T follicular helper cell (primary cell): ENCODE results near the gene OSBPL5.
"Not testable (repeated sequence)": the region's sequence is repeated elsewhere in the genome, so short reads cannot be mapped to it uniquely, and the experiment has no call there.

Experiments
- DNase-seq: peaks from one replicate; pipeline ENCODE4 v3.0.0-alpha.2; 2020; ENCODE audit warnings: low read depth

OSBPL5 gene

DNA sequence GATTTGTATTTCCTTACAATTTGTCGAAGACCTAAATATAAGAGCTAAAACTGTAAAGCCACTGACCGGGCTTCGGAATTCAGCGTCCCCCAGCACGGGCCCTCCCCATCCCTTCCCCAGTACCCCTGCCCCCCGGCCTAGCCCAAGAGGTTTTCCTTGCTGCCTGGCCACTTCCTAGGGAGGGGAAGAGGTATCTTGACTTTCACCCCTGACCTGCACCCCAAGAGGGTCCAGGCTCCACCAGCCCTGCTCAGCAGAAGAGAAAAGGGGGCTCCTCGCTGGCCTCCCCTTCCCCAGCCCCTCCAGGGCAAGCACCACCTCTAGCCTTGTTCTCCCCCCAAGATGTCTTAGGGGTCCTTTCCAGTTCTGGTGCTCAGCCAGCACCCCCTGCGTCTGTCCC is 81.8 kb downstream of the OSBPL5 start:
- no peak for DNase-seq

DNA sequence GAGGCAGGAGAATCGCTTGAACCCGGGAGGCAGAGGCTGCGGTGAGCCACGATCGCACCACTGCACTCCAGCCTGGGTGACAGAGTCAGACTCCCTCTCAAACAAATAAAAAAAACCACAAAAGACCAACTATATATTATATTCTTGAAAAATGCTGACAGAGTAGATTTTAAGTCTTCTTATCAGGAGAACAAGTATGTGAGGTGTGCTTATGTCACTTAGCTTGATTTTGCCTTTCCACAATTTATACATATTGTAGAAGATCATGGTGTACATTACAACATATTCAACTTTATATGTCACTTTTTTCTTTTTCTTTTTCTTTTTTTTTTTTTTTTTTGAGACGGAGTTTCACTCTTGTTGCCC is 83.7 kb downstream of the OSBPL5 start:
- DNase-seq: no peak

DNA sequence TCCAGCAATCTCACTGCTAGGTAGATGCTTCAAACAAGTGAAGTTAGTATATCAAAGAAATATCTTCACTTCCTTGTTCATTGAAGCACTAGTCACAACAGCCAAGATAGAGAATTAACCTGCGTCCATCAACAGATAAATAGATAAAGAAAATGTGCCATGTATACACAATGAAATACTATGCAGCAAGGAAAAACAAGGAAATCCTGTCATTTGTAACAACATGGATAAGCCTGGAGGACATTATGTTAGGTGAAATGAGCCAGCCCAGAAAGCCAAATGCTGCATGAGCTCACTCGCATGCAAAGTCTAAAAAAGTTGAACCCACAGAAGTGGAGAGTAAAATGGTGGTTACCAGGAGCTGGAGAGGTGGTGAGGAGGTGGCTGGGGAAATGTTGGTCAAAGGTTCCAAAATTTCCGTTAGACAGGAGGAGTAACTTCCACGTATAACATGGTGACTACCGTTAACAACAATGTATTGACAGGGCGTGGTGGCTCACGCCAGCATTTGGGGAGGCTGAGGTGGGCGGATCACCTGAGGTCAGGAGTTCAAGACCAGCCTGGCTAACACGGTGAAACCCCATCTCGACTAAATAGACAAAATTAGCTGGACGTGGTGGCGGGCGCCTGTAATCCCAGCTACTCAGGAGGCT is 84.3 kb downstream of the OSBPL5 start:
- no peak for DNase-seq

DNA sequence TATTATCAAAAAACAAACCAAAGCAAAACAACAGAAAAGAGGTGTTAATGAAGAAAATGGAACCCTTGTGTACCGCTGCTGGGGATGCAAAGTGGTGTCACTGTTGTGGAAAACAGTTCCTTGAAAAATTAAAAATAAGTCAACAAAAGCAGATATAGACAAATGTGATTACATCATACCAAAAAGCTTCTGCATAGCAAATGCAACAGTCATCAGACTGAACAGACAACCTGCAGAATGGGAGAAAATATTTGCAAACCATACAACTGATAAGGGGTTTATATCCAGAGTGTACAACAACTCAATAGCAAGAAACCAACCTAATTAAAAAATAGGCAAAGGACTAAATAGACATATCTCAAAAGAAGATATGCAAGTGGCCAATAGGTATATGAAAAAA is 85.0 kb downstream of the OSBPL5 start:
- no peak for DNase-seq

DNA sequence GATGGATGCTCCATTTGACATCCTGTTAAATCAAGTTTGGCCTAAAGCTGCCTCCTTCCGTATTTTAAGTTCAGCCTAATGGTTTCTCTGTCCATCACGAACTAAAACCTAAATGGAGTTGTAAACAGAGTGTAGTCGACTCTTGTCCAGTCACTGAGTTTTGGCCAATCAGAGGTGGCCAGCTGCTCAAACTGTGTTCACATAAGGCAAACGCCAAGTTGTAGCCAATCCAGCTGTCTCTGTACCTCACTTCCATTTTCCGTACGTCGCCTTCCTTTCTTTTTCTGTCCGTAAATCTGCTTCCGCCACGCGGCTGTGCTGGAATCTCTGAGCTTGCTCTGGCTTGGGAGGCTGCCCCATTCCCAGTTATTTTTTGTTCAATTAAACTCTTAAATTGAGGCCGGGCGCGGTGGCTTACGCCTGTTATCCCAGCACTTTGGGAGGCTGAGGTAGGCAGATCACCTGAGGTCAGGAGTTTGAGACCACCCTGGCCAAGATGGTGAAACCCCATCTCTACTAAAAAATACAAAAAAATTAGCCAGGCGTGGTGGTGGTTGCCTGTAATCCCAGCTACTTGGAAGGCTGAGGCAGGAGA is 87.2 kb downstream of the OSBPL5 start:
- no peak for DNase-seq

DNA sequence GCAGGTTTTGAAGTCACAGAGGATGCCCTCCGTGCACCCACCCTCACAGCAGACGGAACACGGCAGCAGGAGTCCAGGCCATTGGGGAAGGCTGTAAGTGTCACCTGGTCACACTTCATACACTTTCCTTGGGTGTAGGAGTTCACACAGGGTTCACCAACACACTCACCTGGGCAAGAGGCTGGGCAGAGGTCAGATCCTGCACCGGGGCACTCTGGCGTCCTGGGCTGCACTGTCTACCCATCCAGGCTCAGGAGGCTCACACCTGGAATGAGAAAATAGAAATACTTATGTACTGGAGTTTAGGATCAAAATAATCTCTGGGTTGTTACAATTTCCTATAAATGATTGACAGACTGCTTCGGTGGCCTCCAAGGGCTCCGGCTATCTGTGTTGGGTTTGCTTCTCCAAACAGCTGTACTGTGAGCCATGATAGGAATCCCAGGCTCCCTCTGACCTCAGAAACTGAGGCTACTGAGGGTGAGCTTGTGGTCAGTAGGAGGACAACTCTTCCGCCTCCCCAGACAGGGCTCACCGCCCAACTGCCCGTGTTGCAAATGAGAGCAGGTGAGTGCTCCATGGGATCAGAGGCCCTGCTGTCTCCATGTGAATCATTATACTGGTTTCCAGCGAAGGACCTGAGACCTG is 87.8 kb downstream of the OSBPL5 start:
- no peak for DNase-seq

DNA sequence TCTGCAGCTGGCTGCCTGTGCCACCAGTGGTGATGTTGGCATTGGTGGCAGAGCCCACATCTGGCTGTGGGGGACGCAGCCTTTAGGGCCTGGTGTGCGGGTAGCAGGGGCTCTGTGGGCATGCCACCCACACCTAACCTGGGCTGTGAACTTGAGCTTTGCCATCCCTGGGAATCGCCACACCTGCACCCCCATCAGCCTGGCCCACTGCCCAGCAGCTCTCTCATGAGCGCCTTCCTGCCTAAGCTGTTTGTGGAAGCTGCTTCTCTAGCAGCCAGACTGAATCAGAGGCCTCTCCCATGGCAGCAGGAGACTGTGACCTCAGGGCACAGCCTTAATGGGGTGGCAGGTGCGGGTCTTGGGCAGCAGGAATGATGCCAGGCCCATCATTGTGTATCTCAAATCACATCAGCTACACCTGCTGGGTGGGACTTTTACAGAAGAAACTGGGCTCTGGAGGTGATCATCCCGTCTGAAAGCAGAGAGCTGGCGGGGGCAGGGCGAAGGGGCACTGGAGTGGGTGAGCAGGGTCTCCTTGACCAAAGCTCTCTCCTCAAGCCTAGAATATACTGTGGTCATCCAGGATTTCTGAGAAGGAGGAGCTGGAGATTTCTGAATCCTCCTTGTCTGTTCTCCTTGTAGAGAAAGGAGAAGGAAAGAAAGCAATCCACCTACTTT is 90.1 kb downstream of the OSBPL5 start:
- no peak for DNase-seq

DNA sequence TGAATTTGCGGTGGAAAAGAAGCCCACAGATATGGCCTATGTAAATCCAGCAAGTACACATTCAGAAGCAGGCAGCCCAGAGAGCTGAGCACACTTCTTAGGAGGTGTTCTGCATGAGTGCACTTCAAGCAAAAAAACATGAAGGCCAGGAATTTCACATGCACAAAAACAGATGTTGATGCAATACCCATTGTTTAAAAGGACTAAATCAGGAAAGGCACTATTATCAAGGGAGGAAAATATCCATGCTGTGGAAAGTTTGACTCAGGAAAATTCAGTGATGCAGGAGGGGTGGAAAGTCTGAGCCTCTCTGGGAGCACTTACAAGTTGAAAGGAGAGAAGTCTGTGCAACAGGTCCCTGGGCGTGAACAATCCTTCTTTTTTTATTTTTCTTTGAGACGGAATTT is 92.1 kb downstream of the OSBPL5 start:
- no peak for DNase-seq

DNA sequence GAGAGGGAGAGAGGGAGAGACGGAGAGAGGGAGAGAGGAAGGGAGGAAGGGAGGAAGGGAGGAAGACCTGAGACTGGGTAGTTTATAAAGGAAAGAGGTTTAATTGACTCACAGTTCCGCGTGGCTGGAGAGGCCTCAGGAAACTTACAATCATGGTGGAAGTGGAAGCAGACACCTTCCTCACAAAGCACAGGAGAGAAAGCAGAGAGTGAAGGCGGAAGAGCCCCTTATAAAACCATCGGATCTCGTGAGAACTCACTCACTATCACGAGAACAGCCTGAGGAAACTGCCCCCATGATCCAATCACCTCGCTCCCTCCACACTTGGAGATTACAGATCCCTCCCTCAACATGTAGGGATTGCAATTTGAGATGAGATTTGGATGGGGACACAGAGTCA is 95.7 kb downstream of the OSBPL5 start:
- DNase-seq: no peak

DNA sequence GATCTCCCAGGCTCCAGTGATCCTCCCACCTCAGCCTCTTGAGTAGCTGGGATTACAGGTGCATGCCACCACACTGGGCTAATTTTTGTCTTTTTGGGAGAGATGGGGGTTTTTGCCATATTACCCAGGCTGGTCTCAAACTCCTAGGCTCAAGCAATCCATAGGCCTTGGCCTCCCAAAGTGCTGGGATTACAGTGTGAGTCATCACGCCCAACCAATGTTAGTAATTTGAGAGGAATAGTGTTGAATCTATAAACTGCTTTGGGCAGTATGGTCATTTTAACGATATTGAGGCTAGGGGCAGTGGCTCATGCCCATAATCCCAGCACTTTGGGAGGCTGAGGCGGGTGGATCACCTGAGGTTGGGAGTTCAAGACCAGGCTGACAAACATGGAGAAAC is 98.8 kb downstream of the OSBPL5 start:
- DNase-seq: not testable (repeated sequence)

DNA sequence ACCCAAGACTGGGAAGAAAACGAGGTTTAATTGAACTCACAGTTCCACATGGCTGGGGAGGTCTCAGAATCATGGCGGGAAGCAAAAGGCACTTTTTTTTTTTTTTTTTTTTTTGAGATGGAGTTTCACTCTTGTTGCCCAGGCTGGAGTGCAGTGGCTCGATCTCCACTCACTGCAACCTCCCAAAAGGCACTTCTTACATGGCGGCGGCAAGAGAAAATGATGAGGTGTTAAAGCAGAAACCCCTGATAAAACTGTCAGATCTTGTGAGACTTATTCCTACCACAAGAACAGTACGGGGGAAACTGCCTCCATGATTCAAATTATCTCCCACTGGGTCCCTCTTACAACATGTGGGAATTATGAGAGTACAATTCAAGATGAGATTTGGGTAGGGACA is 100.4 kb downstream of the OSBPL5 start:
- DNase-seq: not testable (repeated sequence)

DNA sequence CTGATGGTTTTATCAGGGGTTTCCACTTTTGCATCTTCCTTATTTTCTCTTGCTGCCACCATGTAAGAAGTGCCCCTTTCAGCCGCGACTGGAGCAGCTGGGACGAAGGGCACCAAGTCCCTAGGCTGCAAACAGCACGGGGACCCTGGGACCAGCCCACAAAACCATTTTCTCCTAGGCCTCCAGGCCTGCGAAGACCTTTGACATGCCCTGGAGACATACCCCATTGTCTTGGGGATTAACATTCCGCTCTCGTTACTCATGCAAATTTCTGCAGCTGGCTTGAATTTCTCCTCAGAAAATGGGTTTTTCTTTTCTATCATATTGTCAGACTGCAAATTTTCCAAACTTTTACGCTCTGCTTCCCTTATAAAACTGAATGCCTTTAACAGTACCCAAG is 101.2 kb downstream of the OSBPL5 start:
- not testable (repeated sequence) for DNase-seq

DNA sequence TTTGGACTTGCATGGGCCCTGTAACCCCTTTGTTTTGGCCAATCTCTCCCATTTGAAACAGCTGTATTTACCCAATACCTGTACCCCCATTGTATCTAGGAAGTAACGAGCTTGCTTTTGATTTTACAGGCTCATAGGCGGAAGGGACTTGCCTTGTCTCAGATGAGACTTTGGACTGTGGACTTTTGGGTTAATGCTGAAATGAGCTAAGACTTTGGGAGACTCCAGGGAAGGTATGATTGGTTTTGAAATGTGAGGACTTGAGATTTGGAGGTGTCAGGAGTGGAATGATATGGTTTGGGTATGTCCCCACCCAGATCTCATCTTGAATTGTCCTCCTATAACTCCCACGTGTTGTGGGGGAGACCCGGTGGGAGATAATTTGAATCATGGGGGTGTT is 101.7 kb downstream of the OSBPL5 start:
- not testable (repeated sequence) for DNase-seq

DNA sequence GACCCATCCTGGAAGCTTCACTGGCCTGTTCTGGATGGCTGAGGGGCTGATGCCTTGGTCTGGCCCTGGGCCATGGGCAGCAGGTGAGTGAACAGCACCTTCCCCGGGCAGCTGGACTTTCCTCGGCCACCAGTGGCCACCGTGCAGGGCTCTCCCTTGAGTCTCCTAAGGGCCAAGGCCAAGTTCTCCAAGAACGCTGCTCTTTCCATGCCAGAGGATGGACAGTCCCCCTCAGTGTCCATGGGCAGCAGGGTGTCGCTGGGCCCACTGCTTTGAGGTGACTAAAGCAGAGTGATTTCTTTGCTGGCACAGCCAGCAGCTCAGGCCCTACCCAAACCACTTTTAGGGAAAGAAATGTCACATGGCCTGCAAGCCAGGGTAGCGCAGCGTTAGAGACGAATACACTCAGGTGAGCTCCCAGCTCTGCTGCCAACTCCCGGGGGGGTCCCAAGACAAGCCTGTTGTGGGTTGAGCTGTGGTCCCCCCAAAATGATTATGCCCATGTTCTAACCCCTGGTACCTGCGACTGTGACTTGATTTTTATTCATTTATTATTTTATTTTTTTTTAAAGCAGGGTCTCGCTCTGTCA is 104.6 kb downstream of the OSBPL5 start:
- no peak for DNase-seq

DNA sequence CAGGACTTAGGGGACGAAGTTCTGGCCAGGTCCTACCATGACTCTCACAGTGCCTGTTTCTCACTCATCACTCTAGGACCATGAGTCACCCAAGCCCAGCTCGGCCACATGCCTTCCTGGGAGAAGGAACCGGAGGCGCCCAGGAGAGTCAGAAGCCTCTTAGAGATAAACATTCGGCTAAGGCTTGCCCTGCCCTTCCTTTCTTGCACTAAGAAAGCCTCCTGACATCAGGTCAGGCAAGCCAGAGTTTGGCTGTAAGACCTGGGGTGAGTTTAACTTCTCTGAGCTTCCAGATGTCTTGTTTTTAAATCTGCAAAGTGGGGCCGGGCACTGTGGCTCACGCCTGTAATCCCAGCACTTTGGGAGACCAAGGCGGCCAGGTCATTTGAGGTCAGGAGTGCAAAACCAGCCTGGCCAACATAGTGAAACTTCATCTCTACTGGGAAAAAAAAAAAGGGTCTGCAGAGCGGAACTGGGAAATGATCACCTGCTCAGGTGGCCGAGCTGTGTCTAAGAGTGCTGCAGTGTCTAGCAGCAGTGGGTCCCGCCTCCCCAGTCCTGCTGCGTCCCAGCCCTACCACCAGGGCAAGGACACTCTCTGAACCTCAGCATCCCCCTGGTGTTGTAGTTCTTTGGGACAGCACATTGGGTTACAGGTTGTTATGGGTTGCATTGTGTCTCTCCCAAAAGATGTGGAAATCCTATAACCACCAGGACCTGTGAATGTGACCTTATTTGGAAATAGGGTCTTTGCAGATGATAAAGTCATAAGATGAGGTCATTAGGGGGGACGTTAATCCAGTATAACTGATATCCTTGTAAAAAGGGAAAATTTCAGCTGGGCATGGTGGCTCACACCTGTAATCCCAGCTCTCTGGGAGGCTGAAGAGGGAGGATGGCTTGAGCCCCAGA is 106.1 kb downstream of the OSBPL5 start:
- DNase-seq: no peak

DNA sequence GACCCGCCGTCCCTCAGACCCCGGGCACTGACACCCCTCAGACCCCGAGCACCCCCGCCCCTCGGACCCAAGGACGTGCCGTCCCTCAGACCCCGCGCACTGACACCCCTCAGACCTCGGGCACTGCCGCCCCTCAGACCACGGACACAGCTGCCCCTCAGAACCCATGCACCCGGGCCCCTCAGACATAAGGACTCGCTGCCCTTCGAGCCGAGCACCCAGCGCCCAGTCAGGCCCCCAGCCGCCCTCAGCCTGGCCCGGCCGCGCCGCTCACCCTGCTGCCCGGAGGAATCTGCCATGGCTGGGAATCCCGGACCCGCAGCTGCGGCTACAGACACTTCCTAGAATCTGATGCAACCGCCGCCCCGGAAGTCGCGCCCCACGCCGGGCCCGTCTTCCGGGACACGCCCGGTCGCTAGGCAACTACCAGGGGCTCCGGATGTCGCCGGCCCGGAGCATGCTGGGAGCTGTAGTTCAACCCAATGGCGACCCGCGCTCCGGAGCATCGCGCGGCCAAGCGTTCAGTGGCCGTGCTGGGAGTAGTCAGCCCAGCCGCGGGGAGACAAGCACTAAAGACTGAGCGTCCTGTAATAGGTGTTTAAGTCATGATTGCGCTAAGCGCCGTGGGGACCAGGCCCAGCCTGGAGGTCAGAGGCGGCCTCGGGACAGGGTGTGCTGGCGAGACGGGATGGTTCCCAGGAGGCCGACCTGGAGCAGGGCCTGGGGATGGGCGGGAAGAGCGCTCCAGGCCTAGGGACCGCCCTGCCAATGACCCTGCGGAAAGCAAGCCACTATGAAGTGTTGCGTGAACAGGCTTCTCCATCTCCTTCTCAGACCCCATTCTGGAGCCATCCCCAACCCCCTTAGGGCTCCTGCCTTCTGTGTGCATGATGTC is 107.8 kb downstream of the OSBPL5 start, which contains the start of gene CARS1:
CARS1 (minus strand) TSS at position 355 of the 895 bp plus-strand sequence; CDS start at position 299, 56 bp downstream.
- DNase-seq: peak; percentile 90

DNA sequence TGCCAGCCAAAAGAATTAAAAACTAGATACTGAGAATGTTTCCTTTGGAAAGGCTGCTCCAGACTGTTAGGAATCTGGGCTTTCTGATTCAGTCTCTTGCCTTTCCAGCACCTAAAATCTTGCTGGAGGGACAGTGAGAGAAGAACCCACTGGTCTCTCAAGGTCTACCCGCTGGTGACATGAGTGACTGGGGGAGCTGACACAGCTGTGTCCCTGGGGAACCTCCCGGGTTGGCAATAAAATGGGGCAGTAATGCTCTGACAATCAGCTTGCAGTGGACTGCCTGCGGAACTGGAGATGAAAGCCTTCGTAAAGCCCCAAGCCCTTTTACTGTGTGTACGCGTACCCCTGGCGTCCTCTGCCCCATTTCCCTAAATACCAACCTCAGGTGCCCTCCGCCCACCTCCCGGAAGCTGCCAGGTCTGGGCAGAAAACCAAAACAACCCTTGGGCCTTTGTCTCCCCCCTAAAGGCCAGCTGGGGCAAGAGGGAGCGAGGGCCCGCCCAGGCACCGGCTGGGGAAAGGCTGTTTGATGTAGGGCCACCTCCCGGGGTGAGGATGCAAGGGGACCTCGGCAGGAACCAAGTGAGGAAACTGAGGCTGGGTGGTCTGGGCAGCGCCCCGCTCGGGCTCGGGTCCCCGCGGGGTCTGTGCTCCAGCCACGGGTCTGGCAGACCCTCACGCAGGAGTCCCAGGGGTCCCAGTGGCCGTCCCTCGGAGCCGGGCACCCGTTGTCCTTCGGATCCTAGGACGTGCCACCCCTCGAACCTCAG is 108.6 kb downstream of the OSBPL5 start:
- DNase-seq: no peak

DNA sequence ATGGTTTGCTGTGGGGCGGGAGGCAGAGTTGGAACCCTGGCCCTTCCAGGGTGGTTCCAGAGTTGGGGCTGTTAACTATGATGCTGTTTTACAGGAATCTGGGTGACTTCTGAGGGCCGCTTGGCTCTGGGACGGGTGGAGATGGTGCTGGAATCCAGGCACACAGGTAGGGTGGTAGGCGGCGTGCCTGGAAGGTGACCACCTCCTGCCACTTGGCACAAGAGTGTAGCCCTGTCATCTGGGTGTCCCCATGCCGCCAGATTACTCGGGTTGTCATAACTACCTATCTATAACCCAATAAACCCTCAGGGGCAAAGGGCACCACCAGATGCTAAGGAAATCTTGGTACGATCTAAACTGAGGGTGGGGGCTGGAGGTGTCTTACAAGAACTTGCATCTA is 109.2 kb downstream of the OSBPL5 start:
- DNase-seq: no peak

DNA sequence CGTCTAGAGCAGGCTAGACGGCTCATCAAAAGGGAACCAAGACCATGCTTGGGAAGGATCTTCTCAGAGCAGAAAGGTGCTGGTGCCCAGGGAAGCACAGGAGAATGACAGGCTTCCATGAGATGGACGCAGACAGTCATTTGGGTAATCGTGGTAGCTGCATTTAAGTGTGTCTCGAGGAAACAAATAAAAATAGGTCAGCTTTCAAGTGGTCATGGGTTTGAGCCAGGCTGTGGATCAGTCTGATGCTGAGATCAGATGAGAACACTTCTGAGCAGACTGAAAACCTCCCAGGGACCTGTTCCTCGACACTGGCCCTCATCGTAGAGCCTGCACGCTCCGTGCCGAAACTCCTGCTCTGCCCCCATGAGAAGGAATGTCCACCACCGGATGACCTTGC is 112.5 kb downstream of the OSBPL5 start:
- DNase-seq: no peak

DNA sequence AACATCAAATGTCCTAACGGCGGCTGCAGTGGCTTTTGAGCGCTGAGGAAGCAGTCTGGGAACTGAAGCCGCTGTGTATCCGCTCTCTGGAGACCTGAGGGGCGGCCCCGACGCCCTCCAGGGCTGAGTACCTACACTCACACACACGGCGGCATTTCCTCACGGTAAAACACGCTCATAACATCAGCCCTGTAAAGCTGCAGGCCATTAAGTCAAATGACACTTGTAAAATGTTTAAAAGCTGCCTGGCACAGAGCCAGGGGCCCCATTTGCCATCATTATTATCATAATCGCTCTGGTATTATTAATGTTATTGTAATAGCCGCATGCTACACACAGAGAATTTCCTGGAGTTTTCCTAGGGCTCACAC is 113.0 kb downstream of the OSBPL5 start:
- no peak for DNase-seq
